Hepatocyte (in vitro differentiated cells): ENCODE results near the gene KRTAP10-1.

Experiments
- EZH2 ChIP-seq: fragments of 200-600 bp; sonication (generic); IDR thresholded peaks from 2 replicates; pipeline ENCODE4 v1.6.1; 2016; ENCODE audit warnings: antibody characterized with exemption, mild to moderate bottlenecking, borderline replicate concordance
- TF ChIP-seq, protein P1 (sequence below): fragments of 200-600 bp; sonication (generic); IDR thresholded peaks from 2 replicates; pipeline ENCODE4 v1.5.1; 2016; ENCODE audit warnings: antibody characterized with exemption, mild to moderate bottlenecking; ENCODE audit not compliant: poor library complexity

DNA sequence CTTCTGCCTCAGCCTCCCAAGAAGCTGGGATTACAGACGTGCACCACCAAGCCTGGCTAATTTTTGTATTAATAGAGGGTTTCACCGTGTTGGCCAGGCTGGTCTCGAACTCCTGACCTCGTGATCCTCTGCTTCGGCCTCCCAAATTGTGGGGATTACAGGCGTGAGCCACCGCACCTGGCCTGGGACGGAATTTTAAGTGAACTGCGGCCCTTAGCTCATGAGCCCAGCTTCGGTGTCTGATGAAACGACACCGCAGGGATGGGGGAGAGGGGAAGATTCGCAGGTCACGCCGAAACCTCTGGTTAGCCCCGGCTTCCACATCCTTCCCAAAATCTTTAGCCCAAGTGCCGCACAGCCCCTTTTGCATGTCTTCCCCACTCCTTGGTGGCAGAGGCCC, 45.6 kb downstream of the KRTAP10-1 start:
- TF ChIP-seq, protein P1, sequence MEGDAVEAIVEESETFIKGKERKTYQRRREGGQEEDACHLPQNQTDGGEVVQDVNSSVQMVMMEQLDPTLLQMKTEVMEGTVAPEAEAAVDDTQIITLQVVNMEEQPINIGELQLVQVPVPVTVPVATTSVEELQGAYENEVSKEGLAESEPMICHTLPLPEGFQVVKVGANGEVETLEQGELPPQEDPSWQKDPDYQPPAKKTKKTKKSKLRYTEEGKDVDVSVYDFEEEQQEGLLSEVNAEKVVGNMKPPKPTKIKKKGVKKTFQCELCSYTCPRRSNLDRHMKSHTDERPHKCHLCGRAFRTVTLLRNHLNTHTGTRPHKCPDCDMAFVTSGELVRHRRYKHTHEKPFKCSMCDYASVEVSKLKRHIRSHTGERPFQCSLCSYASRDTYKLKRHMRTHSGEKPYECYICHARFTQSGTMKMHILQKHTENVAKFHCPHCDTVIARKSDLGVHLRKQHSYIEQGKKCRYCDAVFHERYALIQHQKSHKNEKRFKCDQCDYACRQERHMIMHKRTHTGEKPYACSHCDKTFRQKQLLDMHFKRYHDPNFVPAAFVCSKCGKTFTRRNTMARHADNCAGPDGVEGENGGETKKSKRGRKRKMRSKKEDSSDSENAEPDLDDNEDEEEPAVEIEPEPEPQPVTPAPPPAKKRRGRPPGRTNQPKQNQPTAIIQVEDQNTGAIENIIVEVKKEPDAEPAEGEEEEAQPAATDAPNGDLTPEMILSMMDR, result no peak
- TF ChIP-seq EZH2, result no peak
